HT-29 (cell line): ENCODE data around the gene RARS2. TPM values are rescaled to one million over a fixed set of nuclear protein-coding genes. Genes with fewer than 3 reads are reported as not detected.
A peak's percentile ranks its signal among the peaks of the same experiment; 100 is the strongest.
"Not testable (repeated sequence)": the region's sequence is repeated elsewhere in the genome, so short reads cannot be mapped to it uniquely, and the experiment has no call there.

ENCODE experiments used
- DNase-seq: peaks from one replicate; pipeline ENCODE4 v3.0.0-alpha.2; 2015; ENCODE audit warnings: low spot score
- total RNA-seq: library from RNA; depleted of rRNA; stranded (reverse); fragments of >200 nt; shearing (Covaris generic); gene quantifications from 2 replicates; pipeline ENCODE4 v1.2.3, GENCODE V29; 2014; rRNA removed

The RARS2 gene, protein sequence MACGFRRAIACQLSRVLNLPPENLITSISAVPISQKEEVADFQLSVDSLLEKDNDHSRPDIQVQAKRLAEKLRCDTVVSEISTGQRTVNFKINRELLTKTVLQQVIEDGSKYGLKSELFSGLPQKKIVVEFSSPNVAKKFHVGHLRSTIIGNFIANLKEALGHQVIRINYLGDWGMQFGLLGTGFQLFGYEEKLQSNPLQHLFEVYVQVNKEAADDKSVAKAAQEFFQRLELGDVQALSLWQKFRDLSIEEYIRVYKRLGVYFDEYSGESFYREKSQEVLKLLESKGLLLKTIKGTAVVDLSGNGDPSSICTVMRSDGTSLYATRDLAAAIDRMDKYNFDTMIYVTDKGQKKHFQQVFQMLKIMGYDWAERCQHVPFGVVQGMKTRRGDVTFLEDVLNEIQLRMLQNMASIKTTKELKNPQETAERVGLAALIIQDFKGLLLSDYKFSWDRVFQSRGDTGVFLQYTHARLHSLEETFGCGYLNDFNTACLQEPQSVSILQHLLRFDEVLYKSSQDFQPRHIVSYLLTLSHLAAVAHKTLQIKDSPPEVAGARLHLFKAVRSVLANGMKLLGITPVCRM
- total RNA-seq, result 15.3 and 16.5 TPM in 2 replicates

DNA sequence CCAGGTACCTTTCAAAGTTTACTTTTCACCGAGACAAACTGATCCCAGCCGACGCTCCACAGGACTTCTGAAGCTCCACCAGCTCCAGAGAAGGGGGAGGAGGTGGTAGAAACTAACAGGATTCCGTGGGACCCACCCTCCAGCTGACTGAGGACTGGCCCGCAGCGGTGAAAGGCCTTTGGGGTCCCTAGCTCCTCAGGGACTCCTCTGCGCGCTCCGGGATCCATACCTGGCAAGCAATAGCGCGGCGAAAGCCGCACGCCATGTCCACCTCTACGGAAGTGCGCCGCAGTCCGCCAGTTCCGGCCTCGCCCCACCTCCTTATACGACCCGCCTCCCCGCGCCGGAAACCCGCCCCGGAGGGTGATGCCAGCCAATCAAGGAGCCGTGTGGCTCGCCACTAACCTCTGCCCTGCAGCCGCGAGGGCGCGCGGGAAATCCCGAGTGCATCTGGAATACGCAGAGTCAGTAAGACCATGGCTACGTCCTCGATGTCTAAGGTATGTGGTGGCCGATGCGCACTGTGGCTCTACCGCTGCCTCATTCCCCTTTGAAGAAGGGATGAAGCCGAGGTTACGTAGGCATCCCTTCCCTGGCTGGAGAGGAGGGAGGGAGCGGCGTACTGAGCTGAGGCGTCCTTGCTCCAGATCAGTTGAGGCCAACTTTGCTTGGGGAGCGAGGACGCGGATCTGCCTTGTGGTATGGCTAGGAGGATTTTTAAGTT lies at the start of gene RARS2, which contains the start of gene ORC3:
Gene RARS2 (minus strand): TSS at position 295 of the 724 bp plus-strand sequence. CDS start 30 bp downstream, at position 265.
Gene ORC3 (plus strand): TSS at position 443 of the 724 bp plus-strand sequence. CDS start 34 bp downstream, at position 477.
- DNase-seq, result peak; percentile 95

DNA sequence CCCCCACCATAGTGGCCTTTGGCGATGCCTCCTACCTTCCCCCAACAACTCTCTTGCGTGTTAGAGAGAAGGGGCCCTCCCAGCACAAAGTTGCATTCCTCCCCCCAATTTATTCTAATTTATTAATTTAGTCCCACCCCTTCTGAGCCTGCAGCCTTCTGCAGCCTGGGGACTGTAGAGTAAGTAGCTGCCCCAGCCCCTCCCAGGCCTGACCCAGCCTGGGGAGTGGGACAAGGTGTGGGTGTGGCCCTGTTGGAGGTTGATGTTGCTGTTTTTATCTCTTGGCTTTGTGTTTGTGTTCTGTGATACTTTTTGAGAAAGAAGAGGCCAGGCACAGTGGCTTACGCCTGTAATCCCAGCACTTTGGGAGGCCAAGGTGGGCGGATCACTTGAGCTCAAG lies 49.6 kb upstream of the RARS2 start:
- DNase-seq, result no peak

DNA sequence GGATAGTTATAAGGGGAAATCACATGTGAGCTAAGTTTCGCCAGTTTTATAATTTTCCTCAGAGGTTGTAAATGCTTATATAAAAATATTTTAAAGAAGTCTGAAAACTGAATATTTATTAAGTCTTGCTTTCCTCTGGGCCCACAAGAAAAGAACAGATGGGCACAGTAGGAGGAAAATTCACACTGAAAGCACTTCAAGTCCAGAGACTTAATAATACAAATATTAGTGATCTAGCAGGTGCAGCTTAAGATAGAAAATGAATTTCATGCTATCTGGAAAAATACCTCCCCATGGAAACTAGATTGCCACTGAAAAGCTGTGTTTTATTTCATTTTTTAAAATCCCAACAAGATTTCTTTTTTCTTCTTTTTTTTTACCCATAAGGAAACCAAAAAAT lies 47.3 kb upstream of the RARS2 start:
- no peak for DNase-seq

DNA sequence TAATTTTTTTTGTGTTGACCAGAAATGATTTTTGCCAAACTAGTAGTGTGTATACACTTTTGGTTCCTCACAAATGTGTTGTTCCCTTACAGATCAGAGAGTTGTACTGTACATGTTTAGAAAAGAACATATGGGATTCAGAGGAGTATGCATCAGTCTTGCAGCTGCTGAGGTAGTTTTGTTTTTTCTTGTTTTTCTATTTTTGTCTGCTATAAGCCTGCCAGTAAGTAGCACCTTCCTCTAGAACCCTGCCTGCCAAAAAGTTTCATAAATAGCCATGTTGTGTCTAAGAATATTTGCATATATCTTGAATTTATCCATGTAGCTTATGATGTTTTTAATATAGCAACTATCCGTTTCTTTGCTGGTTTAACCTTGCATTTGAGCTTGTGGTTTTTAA lies 46.5 kb upstream of the RARS2 start:
- no peak for DNase-seq

DNA sequence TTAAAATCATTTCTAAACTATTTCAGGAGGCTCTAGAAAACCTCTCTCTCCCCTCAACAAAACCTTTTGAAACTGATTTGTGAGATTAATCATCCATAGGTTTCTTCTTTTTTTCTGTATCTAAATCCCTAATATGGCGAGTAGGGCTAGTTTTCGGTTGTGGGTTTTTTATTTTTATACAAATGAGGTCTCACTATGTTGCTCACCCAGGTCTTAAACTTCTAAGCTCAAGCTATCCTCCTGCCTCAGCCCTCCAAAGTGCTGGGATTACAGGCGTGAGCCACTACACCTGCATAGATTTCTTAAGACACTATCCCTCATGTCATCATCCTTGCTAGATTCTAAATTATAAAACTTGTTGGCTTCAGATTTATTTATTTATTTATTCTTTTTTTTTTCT lies 44.1 kb upstream of the RARS2 start:
- DNase-seq, result no peak

DNA sequence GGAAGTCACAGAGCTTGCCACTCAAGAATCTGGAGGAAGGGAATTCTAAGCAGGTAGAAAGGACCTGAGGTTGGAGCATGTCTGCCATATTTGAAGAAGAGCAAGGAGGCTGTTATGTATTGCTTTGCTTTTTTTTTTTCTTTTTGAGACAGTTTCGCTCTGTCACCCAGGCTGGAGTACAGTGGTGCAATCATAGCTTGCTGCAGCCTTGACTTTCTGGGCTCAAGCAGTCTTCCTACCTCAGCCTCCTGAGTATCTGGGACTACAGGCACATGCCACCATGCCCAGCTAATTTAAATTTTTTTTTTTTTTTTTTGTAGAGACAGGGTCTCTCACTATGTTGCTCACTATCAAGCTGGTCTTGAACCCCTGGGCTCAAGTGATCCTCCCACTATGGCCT lies 41.0 kb upstream of the RARS2 start:
- no peak for DNase-seq

DNA sequence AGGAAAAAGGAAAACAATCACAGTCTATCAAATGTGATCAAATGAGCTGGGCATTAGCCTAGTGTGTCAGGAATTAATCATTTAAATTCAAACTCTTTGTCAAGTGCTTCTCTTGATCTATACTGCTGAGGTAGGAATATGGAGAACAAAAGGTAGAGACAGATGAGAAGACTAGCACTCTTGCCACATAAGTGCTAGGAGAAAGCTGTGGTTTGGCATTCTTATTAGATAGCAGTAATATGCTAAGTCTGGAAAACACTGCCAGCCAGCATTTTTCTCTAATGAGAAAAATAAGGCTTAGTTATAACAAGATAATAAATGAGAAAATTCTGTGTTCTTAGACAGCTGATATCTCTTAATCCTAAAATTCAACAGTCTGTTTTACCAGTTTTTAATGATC lies 39.1 kb upstream of the RARS2 start:
- DNase-seq, result no peak

DNA sequence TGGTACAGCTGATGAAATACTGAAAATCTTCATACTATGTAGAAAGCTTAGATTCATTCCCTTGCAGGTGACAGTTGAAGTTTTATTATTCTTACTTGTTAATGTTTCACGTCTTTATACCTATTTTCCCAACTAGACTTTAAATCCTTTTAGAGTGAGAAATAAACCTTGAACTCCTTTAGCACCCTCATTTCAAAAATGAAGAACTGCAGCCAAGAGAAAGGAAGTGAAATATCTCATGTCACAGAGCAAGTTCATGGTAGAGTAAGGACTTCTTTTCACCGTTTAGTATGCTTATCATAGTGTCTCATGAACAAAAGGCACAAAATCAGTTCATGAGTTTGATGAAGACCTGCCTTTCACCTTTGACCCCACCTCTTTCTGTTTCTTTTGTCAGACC lies 38.6 kb upstream of the RARS2 start:
- DNase-seq, result no peak

DNA sequence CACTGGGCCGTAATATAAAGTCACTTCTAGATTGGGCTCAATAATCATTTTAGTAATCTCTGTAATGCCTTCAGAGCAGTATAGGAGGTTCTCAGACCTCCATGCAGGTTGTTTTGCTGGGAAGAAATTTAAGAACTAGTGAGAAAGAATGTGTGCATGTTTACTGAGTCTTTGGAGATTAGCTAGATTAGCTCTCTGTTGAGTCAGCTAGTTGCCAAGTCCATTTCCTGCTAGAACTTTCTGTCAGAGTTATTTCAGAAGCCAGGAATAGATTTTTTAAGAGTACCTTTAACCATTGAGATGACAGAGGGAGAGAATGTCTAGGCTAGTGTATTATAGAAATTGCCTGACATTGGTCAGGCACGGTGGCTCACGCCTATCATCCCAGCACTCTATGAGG lies 33.5 kb upstream of the RARS2 start:
- no peak for DNase-seq

DNA sequence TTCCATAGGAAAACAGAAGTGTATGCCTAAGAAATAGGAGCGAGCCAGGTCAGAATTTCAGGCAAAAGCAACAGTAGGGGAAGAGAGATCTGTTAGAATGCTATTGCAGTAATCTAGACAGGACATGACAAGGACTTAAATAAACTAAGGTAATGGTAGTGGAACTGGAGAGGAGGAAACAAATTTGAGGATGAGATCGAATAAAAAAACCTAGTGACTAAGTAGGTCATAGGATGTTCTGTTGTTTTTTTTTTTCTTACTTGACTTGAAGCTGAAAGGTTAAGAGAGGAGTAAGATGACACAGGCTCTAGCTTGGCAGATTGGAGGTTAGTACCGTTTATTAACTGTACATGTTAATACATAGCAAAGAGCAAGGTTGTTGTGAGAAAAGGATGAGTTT lies 28.7 kb upstream of the RARS2 start:
- DNase-seq, result no peak

DNA sequence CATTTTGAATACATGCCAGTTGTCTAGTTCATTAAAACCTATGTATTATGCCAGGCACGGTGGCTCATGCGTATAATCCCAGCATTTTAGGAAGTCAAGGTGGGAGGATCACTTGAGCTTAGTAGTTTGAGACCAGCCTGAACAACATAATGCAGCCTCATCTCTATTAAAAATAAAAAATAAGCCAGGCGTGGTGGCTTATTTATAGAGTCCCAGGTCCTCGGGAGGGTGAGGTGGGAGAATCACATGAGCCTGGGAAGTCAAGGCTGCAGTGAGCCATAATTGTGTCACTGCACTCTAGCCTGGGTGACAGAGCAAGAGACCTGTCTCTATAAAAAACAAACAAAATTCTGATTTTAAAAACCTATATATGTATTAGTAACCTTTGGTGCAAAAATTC lies 27.6 kb upstream of the RARS2 start:
- no peak for DNase-seq

DNA sequence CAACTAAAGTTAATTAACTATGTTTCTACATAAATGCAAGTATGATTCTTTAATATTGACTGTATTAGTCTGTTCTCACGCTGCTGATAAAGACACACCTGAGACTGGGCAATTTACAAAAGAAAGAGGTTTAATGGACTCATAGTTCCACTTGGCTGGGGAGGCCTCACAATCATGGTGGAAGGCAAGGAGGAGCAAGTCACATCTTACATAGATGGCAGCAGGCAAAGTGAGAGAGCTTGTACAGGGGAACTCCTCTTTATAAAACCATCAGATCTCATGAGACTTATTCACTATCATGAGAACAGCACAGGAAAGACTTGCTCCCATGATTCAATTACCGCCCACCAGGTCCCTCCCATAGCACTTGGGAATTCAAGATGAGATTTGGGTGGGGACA lies 23.2 kb upstream of the RARS2 start:
- not testable (repeated sequence) for DNase-seq

DNA sequence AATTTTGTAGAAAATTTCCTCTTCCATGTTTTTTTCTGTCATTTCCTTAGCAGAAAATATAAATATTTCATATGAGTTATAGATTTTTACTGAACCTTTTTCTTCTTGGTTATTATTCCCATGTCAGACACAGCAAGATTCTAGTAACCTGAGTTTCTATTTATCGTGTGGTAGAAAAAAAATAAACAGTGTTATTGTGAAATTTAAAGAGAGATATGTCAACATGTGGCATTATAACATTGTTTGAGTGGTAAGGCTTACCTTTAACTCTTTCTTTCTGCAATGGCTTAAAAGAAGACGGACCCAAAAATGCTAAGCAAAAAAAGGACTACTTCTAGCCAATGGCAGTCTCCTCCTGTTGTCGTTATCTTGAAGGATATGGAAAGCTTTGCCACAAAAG lies 19.0 kb upstream of the RARS2 start:
- no peak for DNase-seq

DNA sequence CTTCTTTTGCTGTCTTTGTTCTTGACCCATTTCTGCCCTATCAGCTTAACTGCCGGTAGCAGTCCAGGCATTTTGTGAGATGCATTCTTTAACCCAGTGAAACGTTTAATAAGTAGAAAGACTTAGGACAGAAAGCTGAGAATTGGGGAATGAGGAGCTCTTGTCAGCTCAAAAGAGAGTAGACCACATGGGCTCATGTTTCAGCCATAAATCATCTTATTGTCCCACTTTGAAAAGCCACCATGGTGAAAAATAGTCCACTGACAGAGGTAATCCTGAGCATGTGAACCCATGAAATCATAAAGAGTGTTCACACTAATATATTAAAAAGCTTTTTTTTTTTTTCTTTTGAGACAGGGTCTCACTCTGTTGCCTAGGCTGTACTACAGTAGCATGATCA lies 16.4 kb upstream of the RARS2 start:
- no peak for DNase-seq

DNA sequence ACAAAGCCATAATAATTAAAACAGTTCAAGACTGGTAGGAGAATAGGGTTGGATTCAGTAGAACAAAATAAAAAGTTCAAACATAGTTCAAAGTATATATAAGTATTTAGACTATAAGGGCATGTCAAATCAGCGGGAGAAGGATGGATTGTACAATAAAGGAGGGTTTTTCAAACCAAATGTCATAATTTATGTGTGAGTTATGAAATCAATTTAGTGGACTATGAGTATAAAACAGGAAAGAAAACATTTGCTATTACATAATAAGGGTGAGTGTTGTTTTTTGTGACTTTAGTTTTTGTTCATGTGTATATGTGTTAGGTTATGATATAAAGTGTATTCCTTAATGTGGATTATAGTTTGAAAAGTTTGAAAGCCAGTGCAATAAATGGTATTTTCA lies 10.8 kb upstream of the RARS2 start:
- DNase-seq, result no peak

DNA sequence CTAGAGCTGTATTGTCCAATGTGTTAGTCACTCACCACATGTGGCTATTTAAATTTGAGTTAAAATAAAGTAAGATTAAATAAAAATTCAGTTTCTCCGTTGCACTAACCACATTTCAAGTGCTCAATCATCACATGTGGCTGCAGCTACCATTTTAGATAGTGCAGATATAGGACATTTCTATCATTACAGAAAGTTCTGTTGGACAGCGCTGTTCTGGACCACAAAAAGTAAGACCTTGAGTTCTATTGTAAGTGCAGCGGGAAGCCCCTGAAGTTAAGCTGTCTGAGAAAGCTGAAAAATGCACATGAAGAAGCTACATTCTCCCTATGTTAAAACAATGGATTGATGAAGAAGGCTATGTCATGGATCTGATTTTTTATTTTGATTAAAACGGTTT lies 1.2 kb upstream of the RARS2 start:
- DNase-seq, result no peak

DNA sequence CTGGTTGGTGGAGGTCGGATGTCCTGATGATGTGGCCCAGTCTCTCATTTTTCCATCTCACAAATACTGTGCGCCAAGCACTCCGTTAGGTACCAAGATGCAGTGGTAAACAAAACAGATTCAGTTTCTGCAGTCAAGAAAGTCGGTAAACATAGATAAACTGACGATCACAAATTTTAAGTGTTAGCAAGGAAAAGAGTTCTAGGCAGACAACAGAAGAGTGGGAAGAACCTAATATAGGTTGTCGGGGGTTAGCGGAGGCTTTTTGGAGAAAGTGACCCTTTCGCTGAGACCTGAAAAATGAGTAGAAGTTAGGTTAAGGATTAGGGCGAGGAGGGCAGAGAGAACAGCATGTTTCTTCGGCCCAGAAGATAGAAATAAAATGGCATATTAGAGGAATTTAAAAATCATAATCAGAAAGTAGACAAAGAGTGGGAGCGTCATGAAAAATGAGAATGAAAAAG lies 662 bp upstream of the RARS2 start:
- no peak for DNase-seq

DNA sequence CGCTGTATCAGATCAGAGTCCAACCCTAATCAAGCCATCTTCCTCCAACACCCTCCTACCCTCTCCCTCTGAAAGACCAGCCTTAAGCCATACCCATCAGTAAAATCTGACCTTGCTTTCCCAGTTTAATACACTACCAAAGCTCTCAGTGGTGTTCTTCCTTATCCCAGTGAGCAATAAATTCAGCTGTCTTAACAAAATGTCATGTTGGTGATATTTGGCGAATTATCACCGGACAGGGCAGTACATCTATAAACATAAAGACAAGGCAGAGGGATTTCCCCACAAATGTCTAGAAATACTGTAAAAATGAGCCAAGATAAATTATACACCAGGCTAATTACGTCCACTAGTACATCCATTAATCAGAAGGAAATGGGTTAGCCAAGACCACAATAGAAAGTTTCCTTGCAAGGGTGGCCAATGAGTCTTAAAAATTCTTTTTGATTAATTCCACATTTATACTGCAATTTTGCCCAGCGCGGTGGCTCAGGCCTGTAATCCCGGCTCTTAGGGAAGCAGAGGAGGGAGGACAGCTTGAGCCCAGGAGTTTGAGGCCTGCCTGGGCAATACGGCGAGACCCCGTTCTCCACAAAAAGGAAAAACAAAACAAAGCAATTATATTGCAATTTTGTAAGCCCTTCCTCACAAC lies 905 bp downstream of the RARS2 start:
- no peak for DNase-seq

DNA sequence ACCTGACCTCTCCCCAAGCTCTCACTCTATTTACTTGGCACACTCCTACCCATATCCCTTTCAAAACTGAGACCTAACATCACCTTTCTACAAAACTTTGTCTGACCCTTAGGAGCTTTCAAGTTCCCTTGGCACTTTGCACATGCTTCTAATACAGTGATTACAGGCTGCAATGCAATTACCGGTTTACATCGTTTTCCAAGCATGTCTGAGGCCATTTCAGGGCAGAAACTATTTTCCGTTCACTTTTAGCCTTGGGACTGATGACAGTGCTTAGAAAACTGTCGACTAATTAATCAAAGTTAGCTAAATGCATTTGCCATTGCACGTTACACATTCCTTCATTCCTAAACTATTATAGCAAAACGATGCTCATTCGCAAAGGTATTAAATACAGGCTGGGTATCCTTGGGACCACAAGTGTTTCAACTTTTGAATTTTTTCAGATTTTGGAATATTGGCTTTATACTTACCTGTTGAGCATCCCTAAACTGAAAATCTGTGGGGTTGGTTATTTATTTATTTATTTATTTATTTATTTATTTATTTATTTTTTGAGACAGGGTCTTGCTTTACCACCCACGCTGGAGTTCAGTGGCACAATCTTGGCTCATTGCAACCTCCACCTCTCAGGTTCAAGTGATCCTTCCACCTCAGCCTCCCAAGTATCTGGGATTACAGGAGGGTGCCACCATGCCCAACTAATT lies 3.3 kb downstream of the RARS2 start:
- DNase-seq, result no peak

DNA sequence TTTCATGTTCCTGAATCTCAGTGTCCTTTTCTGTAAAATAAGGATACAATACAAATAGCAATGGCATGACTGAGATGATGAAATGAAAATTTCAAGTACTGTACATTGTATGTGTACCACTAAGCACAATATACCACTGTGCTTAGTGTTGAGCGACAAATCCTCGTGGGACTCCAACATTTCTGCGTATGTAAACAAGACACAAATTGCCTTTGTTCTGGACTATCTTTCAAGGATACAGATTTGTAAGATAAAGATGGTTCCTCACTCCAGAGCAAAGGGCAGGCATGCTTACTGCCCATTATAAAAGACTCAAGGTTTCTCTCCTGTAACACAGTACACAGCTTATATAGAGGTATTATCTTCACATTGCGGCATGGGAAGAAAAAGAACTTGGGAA lies 6.0 kb downstream of the RARS2 start:
- no peak for DNase-seq

DNA sequence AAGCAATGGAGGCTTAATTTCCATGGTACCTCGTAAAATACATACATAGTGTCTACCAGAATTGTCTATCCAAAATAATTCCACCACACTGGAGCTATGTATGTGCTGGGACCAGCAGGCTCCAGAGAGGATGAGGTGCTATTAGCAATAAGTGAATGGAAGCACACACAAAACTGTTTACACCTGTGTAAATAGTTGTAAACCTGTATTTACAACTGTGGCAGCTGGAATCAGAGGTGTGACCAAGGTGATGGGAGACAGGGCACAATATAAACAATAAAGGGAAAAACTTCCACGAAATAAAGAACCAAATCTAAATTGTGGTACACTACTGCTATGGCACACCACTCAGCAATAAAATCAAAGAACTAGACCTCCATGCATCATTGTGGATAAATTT lies 14.4 kb downstream of the RARS2 start:
- no peak for DNase-seq
